HG03280 (cell line): ENCODE data around the gene MED27.
"Not testable (repeated sequence)": the region's sequence is repeated elsewhere in the genome, so short reads cannot be mapped to it uniquely, and the experiment has no call there.

ENCODE experiments used
- ATAC-seq: cut with Tn5 transposase; IDR thresholded peaks from one replicate; pipeline ENCODE4 v1.9.1; 2021; ENCODE audit warnings: mild to moderate bottlenecking, moderate library complexity; ENCODE audit not compliant: unreplicated experiment

Gene MED27

GRCh38 chr9:132077881-132078698 lies 1.6 kb downstream of the MED27 start:
- no peak for ATAC-seq

GRCh38 chr9:132075853-132076252 lies 3.8 kb downstream of the MED27 start:
- ATAC-seq = no peak

- no peak for ATAC-seq
Observed at GRCh38 chr9:132074736-132075135, 4.9 kb downstream of the MED27 start.

GRCh38 chr9:132071847-132072507 lies 7.7 kb downstream of the MED27 start:
- no peak for ATAC-seq

- ATAC-seq = no peak
Observed at GRCh38 chr9:132069046-132069898, 10.4 kb downstream of the MED27 start.

- ATAC-seq = no peak
Observed at GRCh38 chr9:132068605-132069004, 11.1 kb downstream of the MED27 start.

GRCh38 chr9:132066511-132066910 lies 13.2 kb downstream of the MED27 start:
- ATAC-seq = no peak

- no peak for ATAC-seq
Observed at GRCh38 chr9:132066057-132066456, 13.6 kb downstream of the MED27 start.

- no peak for ATAC-seq
Observed at GRCh38 chr9:132063281-132063680, 16.4 kb downstream of the MED27 start.

- no peak for ATAC-seq
Observed at GRCh38 chr9:132062806-132063205, 16.9 kb downstream of the MED27 start.

GRCh38 chr9:132061526-132061925 lies 18.1 kb downstream of the MED27 start:
- ATAC-seq = no peak

- no peak for ATAC-seq
Observed at GRCh38 chr9:132059361-132059760, 20.3 kb downstream of the MED27 start.

GRCh38 chr9:132058226-132058625 lies 21.4 kb downstream of the MED27 start:
- not testable (repeated sequence) for ATAC-seq

- no peak for ATAC-seq
Observed at GRCh38 chr9:132056717-132057560, 22.7 kb downstream of the MED27 start.

GRCh38 chr9:132055756-132056155 lies 23.9 kb downstream of the MED27 start:
- ATAC-seq = no peak

GRCh38 chr9:132054024-132054423 lies 25.6 kb downstream of the MED27 start:
- no peak for ATAC-seq

GRCh38 chr9:132049900-132050299 lies 29.8 kb downstream of the MED27 start:
- ATAC-seq = no peak

GRCh38 chr9:132049323-132049882 lies 30.3 kb downstream of the MED27 start:
- no peak for ATAC-seq

GRCh38 chr9:132048201-132048600 lies 31.5 kb downstream of the MED27 start:
- ATAC-seq = no peak

- no peak for ATAC-seq
Observed at GRCh38 chr9:132046456-132046855, 33.2 kb downstream of the MED27 start.
